ENCODE results near the gene SCARB1.

The SCARB1 gene

DNA sequence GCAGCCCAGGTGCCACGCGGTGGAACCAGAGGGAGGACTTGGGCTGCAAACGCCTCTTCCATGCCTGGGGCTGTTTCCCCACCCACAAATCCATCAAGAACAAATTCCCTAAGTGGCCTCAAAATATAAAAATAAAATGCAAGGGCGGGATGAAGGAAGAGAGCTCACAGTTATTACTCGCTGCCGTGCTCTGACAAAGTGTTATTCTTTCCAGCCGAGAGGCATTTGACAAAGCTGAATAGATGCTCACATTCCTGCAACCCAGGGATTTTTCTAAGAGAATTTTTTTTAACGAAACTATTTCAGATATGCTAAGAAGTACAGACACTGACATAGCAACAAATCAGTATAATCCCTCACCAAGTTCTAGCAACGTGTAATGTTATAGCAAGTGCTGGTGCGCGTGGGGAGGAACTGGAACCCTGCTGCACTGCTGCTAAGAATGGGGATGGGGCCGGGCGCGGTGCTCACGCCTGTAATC lies 70.7 kb downstream of the SCARB1 start:
- no peak for DNase-seq

DNA sequence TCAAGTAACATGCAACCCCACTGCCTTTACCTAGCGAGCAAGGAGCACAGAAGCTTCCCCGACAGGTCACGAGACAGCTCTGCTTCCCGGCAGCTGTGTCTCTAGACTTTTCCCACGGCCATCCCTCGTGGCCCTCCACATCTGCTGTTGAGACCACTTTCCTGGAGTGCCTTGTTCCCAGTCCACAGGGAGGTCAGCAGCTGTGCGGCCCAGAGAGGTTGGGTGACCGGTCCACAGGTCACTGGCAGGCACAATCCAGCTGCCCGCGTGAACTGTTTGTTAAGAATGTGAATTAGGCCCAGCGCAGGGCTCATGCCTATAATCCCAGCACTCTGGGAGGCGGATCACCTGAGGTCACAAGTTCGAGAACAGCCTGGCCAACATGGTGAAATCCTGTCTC lies 71.5 kb downstream of the SCARB1 start:
- no peak for DNase-seq

DNA sequence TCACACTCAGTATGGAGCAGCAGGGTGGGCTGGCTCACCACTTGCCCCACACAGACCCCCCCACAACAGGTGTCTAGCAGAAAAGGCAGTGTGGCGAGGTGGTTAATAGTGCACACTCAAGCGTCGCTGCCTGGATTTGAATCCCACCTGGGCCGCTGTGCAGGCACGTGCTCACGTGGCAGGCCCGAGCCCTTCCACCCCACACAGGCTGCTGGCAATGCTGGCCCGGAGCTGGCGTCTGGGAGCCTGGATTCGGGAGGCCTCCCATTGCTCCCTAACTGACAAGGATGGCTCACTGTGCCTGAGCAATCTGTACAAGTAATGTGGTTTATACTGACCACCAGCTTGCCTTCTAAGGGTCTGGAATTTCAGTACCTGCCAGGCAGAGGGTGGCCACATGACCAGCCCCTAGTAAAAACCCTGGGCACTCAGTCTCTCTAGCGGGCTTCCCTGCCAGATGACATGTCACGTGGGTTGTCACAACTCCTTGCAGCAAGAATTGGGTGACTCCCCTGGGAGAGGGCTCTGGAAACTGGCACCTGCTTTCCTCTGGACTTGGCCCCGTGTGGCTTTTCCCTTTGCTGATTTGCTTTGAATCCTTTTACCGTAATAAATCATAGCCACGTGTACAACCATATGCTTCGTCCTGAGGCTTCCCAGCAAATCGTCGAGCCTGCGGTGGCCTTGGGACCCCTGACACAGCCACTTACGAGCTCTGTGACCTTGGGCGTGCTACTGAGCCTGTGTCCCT lies 72.8 kb downstream of the SCARB1 start:
- no peak for DNase-seq

DNA sequence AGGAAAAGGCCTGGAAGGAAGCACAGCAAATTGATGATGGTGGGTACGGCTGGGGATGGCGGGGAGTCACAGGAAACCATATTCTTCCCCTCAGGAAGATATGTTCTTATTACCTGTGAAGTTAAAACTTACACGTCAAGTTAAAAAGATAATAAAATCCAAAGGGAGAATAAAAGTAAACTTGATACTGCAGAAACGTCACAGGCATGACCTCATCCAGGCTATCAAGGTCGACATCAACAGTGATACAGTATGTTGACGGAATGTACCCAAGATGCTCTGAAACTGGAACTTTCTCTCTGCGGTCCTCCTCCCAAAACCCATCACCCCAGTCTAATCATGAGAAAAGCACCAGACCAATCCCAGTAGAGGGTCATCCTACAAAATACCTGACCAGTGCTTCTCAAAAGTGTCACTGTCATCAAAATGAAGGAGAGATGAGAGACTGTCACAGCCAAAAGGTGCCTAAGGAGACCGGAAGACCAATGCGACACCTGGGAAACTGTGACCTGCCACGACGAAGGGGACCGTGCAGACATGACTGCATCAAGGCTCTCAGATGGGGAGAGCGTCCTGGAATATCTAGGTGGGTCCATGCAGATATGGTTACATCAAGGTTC lies 74.6 kb downstream of the SCARB1 start:
- DNase-seq: no peak

DNA sequence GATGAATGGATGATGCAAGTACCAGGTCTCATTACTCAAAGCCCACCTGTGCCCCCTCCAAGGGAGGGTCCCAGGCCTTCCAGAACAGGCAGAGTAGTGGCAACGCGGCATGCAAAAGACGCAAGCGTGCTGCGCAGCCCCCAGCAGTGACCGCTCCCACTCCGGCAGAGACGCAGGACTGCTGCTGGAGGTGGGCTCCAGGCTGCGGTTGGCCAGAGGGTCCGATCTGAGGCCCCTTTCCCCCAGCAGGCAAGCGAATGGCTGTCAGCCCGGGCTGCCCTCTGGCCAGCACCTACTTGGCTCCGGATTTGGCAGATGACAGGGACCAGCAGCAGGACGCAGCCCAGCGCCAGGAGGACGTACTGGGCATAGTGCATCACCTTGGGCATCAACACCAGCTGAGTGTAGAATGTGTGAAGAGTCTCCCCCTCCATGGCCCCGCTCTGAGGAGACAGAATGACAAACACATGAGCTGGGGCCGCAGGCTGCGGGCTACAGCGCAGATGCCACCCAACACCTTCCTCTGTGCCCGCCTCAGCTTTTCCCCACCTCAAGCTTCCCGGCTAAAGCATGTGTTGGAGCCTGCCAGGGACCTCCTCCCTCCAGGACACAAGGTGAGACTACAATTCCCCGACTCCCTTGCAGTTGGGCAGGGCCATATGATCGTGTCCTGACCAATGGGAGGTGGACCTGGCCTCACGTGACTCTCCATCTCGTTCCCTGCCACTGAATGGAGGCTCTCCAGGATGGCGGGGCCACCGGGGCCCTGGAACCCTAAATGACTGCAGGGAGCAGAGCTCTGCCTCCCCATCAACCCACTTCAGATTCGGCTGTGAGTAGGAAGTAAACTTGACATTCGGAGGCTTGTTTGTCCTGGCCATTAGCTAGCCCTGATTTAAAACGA lies 77.4 kb downstream of the SCARB1 start:
- no peak for DNase-seq

DNA sequence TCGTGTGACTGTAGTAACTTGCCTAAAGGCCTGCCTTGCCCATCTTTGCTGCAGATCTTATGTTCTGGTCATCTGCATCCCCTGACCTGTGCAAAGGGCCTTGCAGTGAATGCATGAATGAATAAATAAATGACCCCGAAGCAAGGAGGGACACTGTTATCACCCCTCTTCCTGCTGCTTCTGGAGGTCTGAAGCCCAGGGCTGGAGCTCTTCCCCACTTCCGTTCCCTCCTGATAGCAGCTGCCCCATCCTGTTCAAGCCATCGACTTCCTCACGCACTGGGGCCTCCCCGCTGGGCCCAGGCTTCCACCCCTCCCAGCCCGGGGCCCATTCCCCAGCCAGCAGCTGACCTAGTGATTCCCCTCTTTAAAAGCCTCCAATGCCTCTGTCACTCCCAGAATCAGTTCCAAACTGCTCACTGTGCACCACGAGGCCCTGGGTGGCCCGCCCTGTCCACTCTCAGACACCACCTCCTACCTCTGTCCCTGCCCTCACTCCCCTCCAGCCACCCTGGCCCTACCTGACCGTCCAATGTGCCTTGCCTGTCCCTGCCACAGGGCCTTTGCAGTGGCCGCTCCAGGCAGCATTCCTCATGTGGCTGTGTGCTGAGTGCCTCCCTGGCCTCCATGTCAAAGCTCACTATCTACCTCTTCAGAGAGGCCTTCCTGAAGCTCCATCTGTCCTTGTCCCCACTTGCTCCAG lies 78.6 kb downstream of the SCARB1 start:
- no peak for DNase-seq

DNA sequence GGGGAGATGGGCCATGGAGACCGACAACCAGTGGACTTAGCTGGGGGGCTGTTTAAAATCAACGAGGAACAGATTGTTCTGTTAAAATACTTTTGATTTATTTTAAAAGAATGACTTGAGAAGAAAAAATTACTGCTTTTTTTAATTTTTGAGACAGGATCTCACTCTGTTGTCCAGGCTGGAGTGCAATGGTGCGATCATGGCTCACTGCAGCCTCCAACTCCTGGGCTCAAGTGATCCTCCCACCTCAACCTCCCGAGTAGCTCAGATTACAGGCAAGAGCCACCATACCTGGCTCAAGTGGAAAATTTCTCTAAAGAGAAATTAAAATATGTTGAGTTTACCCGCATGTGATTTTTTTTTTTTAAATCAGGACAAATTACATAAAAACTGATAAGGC lies 80.6 kb downstream of the SCARB1 start:
- DNase-seq: no peak

DNA sequence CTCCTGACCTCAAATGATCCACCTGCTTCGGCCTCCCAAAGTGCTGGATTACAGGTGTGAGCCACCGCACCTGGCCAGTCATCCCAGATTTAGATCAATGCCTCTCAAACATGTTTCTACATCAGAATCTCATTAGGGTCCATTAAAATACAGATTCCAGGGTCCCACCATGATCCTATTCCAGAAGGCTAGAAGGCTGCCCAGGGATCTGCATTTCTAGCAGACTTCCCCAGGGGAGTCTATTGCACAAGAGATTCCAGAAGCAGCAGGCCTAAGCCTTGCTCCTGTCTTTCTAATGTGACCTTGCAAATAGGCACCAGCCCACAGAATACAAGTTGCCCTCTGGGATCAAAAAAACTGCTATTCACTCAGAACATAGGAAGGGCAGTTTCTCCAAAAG lies 81.5 kb downstream of the SCARB1 start:
- no peak for DNase-seq

DNA sequence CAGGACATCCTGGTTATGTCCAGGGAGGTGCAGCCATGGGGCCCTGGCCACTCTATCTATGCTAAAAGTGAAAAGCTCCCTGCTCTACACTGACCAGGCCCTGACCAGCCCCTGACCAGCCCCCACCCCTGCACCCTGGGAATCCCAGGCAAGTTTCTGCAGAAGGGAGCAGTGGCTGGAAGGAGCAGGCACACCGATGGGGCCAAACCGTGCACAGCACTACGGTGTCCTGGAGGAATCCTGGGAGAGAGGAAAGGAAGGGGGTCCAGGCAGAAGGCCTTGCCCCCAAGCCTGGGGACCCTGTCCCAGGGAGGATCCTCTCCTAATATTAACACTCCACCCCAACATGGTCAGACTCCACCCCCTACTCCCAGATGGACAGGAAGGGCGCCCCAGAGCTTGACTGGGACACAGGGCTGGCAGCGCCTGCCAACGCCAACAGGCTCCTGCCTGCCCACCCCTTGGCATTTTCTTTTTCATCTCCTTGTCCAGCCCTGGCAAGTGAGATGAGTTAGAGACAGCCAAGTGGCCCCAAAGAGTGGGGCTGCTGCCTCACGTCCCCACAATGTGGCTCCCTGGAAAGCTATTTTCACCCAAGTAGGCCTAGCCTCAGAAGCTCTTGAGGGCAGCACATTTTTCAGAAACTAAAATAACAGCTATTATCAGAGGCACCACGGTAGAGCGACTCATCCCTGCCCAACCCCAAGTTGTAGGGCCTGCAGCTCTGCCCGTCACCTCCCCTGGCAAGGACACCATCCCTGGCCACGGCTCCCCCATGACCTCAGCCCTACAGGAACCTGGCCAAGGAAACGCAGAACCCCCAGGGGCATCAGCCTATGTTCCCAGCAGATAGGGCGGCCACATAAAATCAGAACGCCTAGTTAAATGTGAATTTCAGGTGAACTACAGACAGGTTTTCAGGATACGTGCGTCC lies 82.6 kb downstream of the SCARB1 start:
- DNase-seq: no peak

DNA sequence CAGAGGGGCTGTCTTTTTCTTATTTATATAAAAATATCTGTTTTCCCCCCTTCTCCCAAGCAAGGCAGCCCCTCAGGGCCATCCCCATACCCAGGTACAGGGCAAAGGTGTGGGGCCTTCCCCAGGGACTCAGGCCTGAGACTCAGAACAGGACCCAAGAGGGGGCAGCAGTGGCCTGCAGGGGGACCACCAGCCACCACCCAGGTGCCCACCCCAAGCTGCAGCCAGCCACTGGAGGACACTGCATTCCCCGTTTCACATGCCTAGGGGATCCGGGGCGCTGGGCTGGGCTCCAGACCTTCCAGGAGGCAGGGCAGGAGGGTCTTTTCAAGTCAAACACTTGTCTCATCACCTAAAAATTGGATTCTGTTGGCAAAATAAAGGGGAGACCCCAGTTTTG lies 83.3 kb downstream of the SCARB1 start:
- no peak for DNase-seq

DNA sequence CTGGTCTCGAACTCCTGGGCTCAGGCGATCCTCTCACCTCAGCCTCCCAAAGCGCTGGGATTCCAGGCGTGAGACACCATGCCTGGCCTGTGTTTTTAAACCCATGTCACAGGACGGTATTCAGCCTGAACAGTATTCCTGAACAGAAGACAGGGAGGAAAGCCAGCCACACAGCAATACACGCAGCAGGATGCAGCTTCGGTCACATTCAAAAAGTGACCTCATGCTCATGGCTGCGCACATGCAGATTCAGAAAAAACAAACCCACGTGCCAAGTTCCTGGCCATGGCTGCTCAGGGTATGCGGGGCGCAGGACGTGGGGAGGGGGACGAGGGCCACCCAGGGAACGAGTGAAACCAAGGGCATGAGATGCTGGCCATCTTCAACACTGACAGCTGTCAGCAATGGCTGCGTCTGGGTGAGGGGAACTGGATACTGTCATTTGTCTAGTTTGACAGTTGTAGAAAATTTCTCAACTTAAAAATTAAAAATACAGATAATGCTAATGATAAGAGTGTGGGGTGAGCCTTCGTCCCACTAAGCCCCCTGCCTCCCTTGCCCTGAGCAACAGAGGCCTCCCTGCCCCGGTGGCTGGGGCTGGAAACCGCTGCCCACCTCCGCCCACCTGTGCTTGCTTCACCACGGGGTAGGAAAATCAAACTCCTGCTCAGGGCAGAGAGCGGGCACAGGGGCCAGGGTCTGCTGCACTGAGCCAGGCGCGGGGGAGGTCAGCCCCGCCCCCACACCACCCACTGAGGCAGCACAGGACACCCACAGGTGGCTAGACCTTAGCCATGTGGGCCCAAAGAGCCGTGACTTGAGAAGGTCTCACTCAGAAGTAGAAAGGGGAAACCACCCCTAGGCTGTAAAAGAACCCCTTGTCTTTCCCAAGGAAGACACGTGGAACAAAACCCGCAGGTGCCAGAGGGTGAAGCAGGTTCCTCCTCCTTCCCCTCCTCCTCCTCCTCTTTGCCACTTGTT lies 84.2 kb downstream of the SCARB1 start:
- DNase-seq: no peak

DNA sequence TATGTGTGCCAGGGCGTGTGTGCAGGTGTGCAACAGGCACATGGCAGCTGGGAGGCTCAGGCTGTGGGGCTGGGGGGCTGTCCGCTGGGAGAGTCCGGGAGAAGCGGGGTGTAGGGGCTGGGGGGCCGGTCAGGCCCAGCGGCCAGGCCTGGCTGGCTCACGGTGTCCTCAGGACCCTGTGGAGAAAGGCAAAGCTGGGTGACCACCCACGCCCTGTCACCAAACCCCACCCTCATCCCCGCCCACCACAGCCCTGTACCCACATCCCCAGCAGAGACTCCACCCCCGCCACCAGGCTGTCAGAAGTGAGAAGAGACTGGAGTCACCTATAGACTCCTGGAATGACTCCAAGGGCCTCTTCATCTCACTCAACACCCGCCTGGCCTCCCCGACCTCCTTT lies 85.3 kb downstream of the SCARB1 start:
- no peak for DNase-seq

DNA sequence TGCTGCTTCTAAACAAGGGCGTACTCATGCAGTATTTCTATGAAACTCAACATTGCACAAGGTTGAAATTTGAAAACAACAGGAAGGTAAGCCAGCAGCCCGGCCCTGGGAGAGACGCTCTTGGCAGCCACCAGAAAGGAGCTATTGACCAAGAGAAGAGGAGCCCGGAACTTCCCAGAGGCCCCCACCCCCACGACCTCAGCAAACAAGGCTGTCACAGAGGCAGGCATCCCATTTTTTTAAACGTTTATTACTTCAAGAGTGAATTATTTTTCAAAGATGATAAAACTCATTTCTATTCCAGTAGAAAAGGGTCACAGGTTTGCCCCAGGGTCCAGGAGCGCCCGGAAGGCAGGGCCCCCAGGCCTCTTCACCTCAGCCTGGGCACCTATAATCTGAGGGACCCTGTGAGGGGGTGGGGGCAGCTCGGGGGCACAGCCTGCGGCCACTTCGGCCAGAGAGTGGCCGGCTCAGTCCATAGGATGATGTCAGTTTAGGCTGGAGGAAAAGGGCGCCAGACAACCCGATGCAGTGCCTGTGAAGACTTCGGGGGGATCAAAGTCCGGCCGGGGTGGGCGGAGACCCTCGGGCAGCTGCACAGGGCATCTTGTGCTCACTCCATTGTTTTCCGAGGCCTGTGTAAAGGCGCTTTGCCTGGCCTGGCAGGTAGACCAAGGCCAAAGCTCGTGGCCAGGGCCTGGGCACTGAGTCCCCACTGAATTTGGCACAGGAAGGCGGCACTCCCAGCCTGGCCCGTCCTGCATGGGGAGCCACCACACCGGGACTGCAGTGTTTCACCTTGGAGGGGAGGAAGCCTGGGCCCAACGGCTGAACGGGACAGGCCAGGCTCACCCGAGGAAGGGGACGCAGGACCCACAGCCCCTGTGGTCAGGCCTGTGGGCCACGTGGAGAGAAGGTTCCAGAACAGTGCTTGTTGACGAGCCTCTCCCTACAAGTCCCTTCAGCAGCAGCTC lies 86.0 kb downstream of the SCARB1 start:
- no peak for DNase-seq

DNA sequence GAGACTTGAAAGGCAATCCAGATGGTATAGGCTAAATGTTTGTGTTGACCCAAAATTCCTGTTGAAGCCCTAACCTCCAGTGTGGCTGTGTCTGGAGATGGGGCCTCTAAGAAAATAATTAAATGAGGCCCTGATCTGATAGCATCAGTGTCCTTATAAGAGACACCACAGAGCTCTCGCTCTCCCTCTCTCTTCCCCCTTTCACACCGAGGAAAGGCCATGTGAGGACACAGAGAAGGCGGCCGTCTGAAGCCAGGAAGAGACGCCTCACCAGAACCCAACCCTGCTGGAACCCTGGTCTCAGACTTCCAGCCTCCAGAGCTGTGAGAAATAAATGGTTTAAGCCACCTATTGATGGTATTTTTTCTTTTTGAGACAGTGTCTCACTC lies 87.5 kb downstream of the SCARB1 start:
- DNase-seq: no peak

DNA sequence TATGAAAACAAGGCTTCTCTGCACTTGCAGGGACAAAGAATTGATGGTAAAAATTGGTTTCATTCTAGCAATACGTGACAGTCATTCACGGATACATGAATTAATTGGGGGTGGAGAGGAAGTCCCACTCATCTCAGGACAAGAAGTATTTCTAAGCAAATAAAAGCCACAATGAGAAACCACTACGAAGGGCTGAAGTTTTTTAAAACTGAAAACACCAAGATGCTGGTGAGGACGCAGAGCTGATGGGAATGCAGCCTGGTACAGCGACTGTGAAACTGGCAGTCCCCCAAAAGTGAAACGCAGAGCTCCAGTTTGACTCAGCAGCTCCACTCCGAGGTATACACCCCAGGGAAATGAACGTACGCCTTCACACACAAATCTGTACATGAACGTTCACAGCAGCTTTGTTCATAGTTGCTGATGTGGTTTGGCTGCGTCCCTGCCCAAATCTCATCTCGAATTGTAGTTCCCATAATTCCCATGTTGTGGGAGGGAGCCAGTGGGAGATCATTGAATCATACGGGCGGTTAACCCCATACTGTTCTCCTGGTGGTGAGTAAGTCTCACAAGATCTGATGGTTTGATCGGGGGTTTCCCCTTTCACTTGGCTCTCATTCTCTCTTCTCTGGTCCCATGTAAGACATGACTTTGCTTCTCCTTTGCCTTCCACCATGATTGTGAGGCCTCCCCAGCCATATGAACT lies 89.0 kb downstream of the SCARB1 start:
- DNase-seq: no peak

DNA sequence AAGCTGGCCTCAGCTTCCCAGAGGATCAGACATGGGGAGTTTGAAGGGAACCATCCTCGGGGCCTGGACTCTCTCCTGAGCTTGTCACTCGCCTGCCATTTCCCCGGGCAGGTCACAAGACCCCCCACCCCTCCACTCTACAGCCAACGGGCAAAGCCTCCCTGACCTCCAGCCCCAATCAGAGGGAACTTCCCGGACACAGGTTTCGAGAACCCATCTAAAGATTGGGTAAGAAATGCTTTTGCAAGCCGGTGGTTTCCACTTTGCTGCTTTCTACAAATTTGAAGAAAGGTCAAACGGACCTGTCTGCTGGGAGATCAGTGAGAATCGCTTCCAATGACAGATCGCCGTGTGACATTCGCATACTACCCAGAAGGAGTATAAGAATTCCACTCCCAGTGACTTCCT lies 89.6 kb downstream of the SCARB1 start:
- no peak for DNase-seq

DNA sequence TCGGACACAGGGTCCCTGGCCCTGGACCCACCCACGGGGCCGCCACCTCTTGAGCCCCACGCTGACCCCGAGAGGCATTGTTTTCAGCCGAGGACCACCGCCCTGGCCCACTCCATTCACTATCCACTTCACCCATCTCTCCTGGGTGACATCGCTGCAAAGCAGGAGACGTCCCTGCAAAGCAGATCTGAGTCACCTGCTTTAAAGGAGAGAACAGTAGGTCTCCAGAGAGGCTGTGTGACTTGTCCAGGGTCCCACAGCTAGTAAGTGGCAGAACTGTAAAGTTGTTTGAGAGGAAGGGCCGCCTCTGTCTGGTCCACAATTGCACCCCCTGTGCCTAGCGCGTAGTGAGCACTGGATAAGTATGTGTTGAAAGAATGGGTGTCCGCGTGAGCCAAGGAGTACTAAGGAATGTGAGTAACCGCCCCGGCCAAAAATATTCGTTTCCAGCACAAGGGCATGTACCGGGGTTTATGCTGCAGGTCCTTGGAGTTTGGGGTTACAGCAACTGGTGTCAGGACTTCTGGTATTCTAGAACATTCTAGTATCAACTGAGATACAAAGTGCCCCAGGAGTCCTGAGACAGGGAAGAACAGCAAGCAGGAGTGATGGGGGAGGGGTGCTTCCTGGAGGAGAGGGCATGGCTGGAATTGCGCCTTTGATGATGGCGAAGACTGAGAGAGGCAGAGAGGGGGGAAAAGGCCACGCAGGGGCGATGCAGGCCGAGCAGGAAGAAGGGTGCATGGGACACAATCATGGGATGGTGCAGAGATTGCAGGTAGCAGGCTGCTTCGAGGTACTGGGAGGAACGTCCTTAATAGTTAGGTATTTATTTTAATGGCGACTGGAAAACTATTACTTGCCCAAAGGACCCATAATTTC lies 91.1 kb downstream of the SCARB1 start:
- no peak for DNase-seq
